G401.6 (cell line): Measurements from ENCODE around the gene MCCC1.
"Not testable (repeated sequence)": the region's sequence is repeated elsewhere in the genome, so short reads cannot be mapped to it uniquely, and the experiment has no call there.

Source experiments
- FAIRE-seq: peaks from 2 replicates; lab custom pipeline; 2012; peaks lifted over from hg19 to GRCh38; lab: Jason Lieb, UNC

MCCC1 gene

GRCh38 chr3:183044547-183045229, 54.6 kb downstream of the MCCC1 start:
- FAIRE-seq = no peak

DNA sequence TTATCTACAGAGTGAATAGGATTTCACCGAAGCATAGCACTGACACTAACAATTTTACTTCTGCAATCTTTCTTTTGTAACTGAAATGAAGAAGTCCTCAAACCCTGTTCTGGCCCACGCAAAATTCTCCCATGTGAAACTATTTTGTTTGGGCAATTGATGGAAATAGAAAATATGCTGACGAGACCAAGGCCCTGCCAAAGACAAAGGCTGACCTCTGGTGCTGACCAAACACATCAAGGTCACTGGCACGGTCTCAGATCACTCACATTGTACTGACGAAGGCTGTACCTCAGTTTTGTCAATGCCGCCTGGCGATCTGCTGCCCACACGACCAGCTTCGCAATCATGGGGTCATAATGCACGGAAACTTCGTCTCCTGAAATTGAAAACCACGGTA, 60.5 kb downstream of the MCCC1 start:
- FAIRE-seq = no peak

DNA sequence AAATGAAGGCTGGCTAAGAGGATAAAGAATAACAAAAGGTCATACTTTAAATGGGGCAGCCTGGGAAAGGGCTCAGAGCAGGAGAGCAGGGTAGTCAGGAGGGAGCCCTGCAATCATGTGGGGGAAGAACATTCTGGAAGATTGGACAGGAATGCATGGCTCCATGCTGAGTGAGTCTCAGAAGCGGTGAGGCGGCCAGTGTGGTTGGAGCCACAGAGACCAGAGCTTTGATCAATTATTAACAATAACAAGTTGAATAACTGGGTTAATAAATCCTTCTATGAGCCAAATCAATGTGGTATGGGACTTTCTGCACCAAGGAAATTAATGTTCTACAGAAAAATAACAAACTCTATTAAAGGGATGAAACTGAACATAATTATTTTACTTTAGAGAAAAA, 61.1 kb downstream of the MCCC1 start:
- no peak for FAIRE-seq

DNA sequence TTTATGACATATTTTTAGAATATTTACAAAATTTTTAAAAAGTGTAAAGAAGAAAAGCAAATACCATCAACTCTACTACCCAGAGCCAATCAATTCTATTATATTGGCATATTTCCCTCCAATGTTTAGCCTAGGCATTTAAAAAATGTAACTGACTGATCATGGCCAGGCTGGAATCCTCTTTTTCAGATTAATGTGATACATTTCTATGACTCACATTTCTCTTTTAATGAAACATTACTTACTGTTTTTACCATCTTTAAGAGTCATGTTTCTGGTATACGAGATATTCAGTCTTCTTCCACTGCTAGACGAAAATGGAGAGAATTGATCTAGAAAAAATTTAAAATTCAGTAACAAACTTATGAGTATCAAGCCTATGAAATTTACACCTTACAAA, 65.5 kb downstream of the MCCC1 start:
- FAIRE-seq = no peak

- FAIRE-seq = no peak
Observed at GRCh38 chr3:183032880-183033555, 66.3 kb downstream of the MCCC1 start.

GRCh38 chr3:183031826-183032225, 67.5 kb downstream of the MCCC1 start:
- no peak for FAIRE-seq

GRCh38 chr3:183028416-183028815, 70.9 kb downstream of the MCCC1 start:
- no peak for FAIRE-seq

- no peak for FAIRE-seq
Observed at GRCh38 chr3:183027276-183027675, 72.0 kb downstream of the MCCC1 start.

DNA sequence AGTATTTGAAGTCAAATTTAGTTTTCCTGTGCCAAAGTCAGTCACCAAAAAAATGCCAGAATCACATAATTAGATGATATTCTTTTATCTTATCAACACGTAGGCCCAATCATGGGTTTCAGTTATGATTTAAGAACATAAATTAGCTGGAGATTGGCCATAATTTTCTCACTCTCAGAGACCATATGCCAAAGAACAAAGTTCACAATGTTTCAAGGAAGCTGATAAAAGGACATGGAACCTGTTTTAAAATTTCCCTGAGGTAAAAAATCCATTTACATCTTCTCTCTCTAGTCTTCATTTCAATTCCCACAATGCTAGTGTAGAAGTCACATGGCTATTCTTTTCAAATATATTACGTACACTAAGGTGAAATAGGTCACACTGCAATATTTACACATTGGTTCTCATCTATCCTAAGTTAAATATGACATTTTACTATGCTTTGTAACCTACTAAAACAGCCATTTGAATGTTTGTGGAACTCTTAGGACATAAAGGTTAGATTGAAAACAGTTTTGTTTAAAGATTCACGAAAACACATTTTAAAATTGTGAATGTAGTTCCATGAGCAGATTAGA, 76.3 kb downstream of the MCCC1 start:
- FAIRE-seq = no peak

GRCh38 chr3:183018421-183019192, 80.7 kb downstream of the MCCC1 start:
- no peak for FAIRE-seq

DNA sequence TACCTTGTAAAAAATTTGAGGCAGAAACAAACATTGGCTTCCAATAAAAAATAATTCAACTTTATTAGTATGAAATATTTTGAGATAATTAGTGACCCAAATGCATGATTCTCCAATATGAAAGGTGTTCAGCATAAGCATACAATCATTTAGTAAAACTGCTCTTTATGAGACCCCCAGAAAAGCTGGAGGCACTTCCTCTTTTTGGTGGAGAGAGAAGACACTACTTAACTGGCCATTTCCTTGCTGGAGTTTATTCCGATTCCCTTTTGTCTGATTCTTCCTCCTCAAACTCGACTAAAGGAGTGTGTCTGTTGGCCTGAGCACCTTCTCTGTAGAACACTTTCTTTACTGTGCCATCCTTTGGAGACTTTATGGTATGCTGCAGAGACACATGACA, 84.1 kb downstream of the MCCC1 start:
- FAIRE-seq = no peak

DNA sequence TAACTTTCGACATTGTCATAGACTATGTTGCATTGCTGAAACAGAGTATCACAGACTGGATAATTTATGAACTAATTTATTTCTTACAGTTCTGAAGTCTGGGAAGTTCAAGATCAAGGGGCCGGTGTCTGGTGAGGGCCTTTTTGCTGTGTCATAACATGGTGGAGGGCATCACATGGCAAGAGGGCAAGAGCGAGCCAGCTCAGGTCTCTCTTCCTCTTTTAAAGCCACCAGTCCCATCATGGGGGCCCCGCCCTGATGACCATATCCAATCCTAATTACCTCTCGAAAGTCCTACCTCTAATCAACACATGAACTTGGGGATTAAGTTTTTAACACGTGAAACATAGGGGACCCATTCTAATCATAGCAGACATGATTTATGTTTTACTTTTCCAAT, 85.4 kb downstream of the MCCC1 start:
- no peak for FAIRE-seq

- no peak for FAIRE-seq
Observed at GRCh38 chr3:183013074-183013473, 86.2 kb downstream of the MCCC1 start.

DNA sequence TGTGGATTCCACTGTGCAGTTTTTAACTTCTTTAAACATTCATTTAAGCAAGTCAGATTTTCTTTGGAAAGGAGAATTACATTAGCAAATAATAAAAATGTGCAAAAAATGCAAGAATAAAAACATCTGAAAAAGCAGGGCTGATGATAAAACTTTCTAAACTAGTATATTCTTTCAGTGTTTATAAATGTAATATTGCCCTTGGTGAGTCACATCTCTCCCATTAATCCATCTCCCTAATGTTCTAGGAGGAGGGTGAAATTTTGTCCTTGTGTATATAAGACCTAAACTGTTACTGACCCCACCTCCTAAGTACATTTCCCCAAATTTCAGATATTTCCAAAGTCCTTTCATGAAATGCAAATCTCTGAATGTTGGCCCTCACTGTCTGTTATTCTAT, 90.5 kb downstream of the MCCC1 start:
- FAIRE-seq = no peak

GRCh38 chr3:183008303-183008702, 91.0 kb downstream of the MCCC1 start:
- FAIRE-seq = no peak

DNA sequence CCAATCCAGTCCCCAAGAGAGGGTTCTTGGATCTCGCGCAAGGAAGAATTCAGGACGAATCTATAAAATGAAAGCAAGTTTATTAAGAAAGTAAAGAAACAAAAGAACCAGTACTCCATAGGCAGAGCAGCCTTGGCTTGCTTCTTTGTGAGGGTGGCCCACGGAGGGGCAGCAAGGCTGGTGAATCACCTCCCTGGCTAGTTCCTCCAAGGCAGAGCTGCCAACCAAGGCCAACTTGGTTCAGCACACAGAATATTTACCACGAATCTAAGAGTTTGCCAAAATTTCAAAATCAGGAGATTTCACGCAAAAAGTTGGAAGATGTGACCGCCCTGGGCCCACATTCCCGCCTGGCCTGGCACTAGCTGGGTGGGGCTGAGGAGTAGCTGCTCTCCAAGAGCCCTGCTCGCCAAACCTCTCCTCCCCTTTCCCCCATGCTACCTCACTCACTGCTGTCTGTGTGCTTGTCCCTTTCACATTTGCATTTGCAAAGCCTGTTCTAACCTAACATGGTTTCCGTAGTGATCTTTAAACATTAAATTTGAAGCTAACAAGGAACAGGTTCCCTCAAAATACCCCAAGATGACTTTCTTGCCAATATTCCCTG, 92.8 kb downstream of the MCCC1 start:
- no peak for FAIRE-seq

DNA sequence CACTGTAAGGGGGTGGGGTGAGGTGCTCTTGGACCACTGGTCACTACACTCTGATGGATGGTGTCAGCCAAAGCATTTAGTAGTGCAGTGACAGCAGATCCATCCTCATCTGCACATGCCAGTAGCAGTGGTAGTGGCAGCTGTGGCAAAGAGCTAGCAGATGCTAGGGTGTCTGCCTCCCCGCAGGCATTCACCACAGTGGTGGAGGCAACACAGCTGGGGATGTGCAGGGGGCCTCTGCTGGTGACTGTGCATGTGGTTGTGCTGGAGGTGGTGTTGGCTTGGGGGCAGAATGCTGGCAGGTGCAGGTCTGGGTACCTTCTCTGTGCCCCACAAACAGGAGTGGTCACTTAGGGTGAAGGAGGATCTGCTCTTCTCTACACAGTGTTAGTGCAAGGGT, 99.5 kb downstream of the MCCC1 start:
- no peak for FAIRE-seq

DNA sequence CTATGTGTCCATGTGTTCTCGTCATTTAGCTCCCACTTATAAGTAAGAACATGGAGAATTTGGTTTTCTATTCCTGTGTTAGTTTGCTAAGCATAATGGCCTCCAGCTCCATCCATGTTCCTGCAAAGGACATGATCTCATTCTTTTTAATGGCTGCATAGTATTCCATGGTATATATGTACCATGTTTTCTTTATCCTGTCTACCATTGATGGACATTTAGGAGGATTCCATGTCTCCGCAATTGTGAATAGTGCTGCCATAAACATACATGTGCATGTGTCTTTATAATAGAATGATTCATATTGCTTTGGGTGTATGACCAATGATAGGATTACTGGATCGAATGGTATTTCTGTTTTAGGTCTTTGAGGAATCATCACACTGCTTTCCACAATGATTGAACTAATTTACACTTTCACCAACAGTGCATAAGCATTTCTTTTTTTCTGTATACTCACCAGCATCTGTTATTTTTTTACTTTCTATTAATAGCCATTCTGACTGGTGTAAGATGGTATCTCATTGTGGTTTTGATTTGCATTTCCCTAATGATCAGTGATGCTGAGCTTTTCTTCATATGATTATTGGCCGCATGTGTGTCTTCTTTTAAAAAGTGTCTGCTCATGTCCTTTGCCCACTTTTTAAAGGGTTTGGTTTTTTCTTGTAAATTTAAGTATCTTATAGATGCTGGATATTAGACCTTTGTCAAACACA, 105.7 kb downstream of the MCCC1 start:
- FAIRE-seq = not testable (repeated sequence)

DNA sequence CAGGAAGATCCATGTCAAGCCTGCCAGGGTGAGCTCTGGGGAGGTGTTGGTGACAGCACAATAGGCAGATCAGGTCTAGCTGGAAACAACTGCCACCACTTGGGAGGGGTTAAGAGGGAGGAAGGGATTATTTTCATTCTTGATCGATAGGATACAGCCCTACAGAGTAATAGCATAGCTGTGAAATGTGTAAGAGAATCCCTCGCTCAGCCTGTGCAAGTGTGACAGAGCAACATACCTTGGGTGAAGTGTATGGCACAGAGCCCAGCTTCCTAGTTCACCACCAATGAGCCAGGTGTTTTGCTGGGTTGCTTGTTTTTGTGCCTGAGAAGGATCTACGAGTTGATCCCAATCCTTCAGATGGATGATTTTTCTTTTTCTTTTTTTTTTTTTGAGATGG, 109.7 kb downstream of the MCCC1 start:
- no peak for FAIRE-seq

DNA sequence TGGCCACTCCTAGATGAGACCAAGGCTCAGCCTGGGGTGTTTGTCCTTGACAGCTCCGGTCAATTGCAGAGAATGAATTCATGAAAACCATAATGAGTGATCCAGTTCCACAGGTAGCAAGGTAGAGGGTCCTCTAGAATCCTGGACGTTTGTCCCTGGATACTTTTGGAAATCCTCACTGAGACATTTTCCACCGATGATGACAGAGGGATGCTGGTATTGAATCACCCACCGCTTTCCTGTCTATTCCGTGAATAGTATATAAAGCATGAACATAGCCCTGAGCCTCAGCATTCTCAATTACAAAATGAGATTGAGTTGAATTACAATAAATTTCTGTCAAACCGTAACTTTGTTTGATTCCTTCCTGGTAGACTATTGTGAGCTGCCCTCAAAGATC, 113.3 kb downstream of the MCCC1 start:
- no peak for FAIRE-seq

- no peak for FAIRE-seq
Observed at GRCh38 chr3:182983876-182984275, 115.4 kb downstream of the MCCC1 start.

GRCh38 chr3:182981038-182981380, 118.3 kb downstream of the MCCC1 start:
- FAIRE-seq = no peak
